K562 (cell line): Measurements from ENCODE around the gene PGLYRP1. TPM values are rescaled to one million over a fixed set of nuclear protein-coding genes. Genes with fewer than 3 reads are reported as not detected.

Experiments
- ATAC-seq: fragments of 200-7000 bp; cut with Tn5 transposase; 3 replicates; pipeline ENCODE4 v1.9.1; 2020; ENCODE audit warnings: moderate library complexity
- BruUV-seq: library from RNA; stranded (reverse); fragments of 400-500 nt; replicated peaks from 2 replicates; lab custom pipeline; 2021; lab: Mats Ljungman, UMichigan
- CTCF ChIA-PET: fragments of 300-600 bp; formaldehyde crosslinking; extraction: SDS; loops from one replicate; lab custom pipeline; 2021; ENCODE audit warnings: low intra/inter-chr PET ratio; lab: Yijun Ruan, JAX
- POLR2A ChIA-PET: fragments of 300-600, 350-650 bp; sonication (Branson Sonifier 250); formaldehyde crosslinking; extraction: SDS; loops from one replicate; lab custom pipeline; 2021; ENCODE audit warnings: antibody characterized with exemption, inconsistent platforms; lab: Yijun Ruan, JAX
- DNase-seq, 4 experiments: peaks; one replicate each; pipeline versions ENCODE4 v3.0.0 to v3.0.0-alpha.2; 2011 to 2018; ENCODE audit warnings: low spot score in 3 of 4, mixed read lengths in 3 of 4; ENCODE audit errors: extremely low read depth in 1 of 4
- FAIRE-seq: peaks from 2 replicates; lab custom pipeline; 2011; peaks lifted over from hg19 to GRCh38; lab: Jason Lieb, UNC
- H2AFZ ChIP-seq: 2 replicates; pipeline ENCODE4 v1.6.0; 2011; ENCODE audit warnings: low read depth, low read length, control low read depth, inconsistent platforms
- H3K27ac ChIP-seq: fragments of 200-600 bp; 3 replicates; pipeline ENCODE4 v1.8.0; 2011; ENCODE audit warnings: low read depth, mild to moderate bottlenecking, control low read depth, inconsistent platforms, low read length, moderate library complexity, mixed read lengths; ENCODE audit errors: extremely low read depth
- H3K27me3 ChIP-seq, 2 experiments: fragments of 300-600 bp in 1 of 2; 2 replicates in 1 of 2; 3 replicates in 1 of 2; pipeline versions ENCODE4 v1.6.0 to v1.8.0; 2011; ENCODE audit warnings: inconsistent platforms in 2 of 2, low read length in 2 of 2, mild to moderate bottlenecking in 1 of 2, mixed read lengths in 1 of 2, moderate library complexity in 1 of 2; ENCODE audit not compliant: control insufficient read depth in 2 of 2, insufficient read depth in 2 of 2
- H3K36me3 ChIP-seq: fragments of 300-600 bp; 3 replicates; pipeline ENCODE4 v1.8.0; 2011; ENCODE audit warnings: mild to moderate bottlenecking, low read length, inconsistent platforms; ENCODE audit not compliant: control insufficient read depth, insufficient read depth
- H3K4me1 ChIP-seq, 2 experiments: fragments of 200-600 bp in 1 of 2; replicated peaks in 1 of 2; 2 replicates in 1 of 2; 3 replicates in 1 of 2; pipeline versions ENCODE4 v1.5.1 to v1.8.0; 2011; ENCODE audit warnings: inconsistent platforms in 2 of 2, low read length in 2 of 2, mild to moderate bottlenecking in 1 of 2, mixed read lengths in 1 of 2, moderate library complexity in 1 of 2; ENCODE audit not compliant: control insufficient read depth in 2 of 2, insufficient read depth in 2 of 2
- H3K4me2 ChIP-seq: 2 replicates; pipeline ENCODE4 v1.6.1; 2011; ENCODE audit warnings: low read length, control low read depth, inconsistent platforms, mixed read lengths; ENCODE audit not compliant: insufficient read depth
- H3K4me3 ChIP-seq: fragments of 200-600 bp; sonication (generic), shearing (Covaris generic); 2 replicates; pipeline ENCODE4 v1.5.1; 2016; ENCODE audit warnings: control low read depth, inconsistent platforms
- H3K79me2 ChIP-seq: fragments of 200-600 bp; 3 replicates; pipeline ENCODE4 v1.8.0; 2011; ENCODE audit warnings: low read length, inconsistent platforms; ENCODE audit not compliant: control insufficient read depth, insufficient read depth
- H3K9ac ChIP-seq, 2 experiments: 2 replicates each; pipeline versions ENCODE4 v1.6.0 to v1.6.1; 2011; ENCODE audit warnings: low read depth in 2 of 2, low read length in 2 of 2, control low read depth in 1 of 2, inconsistent platforms in 1 of 2, mild to moderate bottlenecking in 1 of 2, mixed read lengths in 1 of 2; ENCODE audit not compliant: insufficient read depth in 1 of 2
- H3K9me1 ChIP-seq: one replicate; pipeline ENCODE4 v1.6.0; 2011; ENCODE audit warnings: inconsistent platforms, mild to moderate bottlenecking, low read length, moderate library complexity; ENCODE audit not compliant: control insufficient read depth, insufficient read depth
- H3K9me3 ChIP-seq: replicated peaks from 2 replicates; pipeline ENCODE4 v1.5.1; 2011; ENCODE audit warnings: low read depth, low read length, inconsistent platforms; ENCODE audit not compliant: control insufficient read depth, insufficient read depth
- H4K20me1 ChIP-seq: replicated peaks from 2 replicates; pipeline ENCODE4 v1.6.1; 2011; ENCODE audit warnings: low read length, inconsistent platforms, mixed read lengths; ENCODE audit not compliant: control insufficient read depth, insufficient read depth
- CC2D1A ChIP-seq: fragments of 450-650 bp; IDR thresholded peaks from 2 replicates; pipeline ENCODE4 v1.6.1; 2017; ENCODE audit warnings: mild to moderate bottlenecking
- ETS2 ChIP-seq: IDR thresholded peaks from 2 replicates; pipeline ENCODE4 v1.6.1; 2016; ENCODE audit warnings: borderline replicate concordance, missing genetic modification characterization, mild to moderate bottlenecking, moderate library complexity, missing compliant biosample characterization; ENCODE audit not compliant: poor library complexity, severe bottlenecking
- FOXO4 ChIP-seq: fragments of 450-650 bp; formaldehyde crosslinking; IDR thresholded peaks from 2 replicates; pipeline ENCODE4 v1.4.0; 2020; ENCODE audit warnings: mild to moderate bottlenecking, moderate library complexity
- HOMEZ ChIP-seq: fragments of 250-450 bp; sonication (Bioruptor Pico); IDR thresholded peaks from 2 replicates; pipeline ENCODE4 v1.4.0; 2020; ENCODE audit warnings: mild to moderate bottlenecking, moderate library complexity
- NCOA4 ChIP-seq: fragments of 450-650 bp; IDR thresholded peaks from 2 replicates; pipeline ENCODE4 v1.6.1; 2018; ENCODE audit warnings: mild to moderate bottlenecking; ENCODE audit not compliant: partially characterized antibody
- TAF7 ChIP-seq: fragments of 450-650 bp; IDR thresholded peaks from 2 replicates; pipeline ENCODE4 v1.6.1; 2016; ENCODE audit warnings: missing genetic modification characterization, missing compliant biosample characterization
- ZNF695 ChIP-seq: fragments of 450-650 bp; formaldehyde crosslinking; IDR thresholded peaks from 2 replicates; pipeline ENCODE4 v1.4.0; 2020; ENCODE audit warnings: mild to moderate bottlenecking, moderate library complexity
- ZNF75A ChIP-seq: fragments of 450-650 bp; formaldehyde crosslinking; IDR thresholded peaks from 2 replicates; pipeline ENCODE4 v1.4.0; 2020; ENCODE audit warnings: mild to moderate bottlenecking
- WGBS: fragments of 100-300 bp; shearing (Covaris generic); methylation state at CpG from one replicate; pipeline ENCODE4 v1.1.6; 2016; ENCODE audit warnings: low coverage, mixed read lengths; ENCODE audit not compliant: insufficient coverage; ENCODE audit errors: missing lambda C conversion rate; 5-methylcytosine and 5-hydroxymethylcytosine counted together
- in situ Hi-C: fragments of 300-500 bp; cut with MboI; formaldehyde crosslinking; loops from 4 replicates; pipeline ENCODE4 v1.15.0; 2018; ENCODE audit warnings: inconsistent platforms, mixed read lengths
- intact Hi-C: fragments of 100-400 bp; cut with micrococcal nuclease; formaldehyde crosslinking; loops from 2 replicates; pipeline ENCODE4 v1.14.2; 2022
- polyA plus RNA-seq, 8 experiments: library from polyadenylated mRNA; depleted of rRNA in 4 of 8; stranded (reverse) in 5 of 8; unstranded in 3 of 8; fragments of >200 nt; fragmentation: Nextera tagmentation in 2 of 8; fragmentation: Illumina TruSeq in 1 of 8; extraction: Ambion mirVana in 2 of 8; extraction: Trizol in 1 of 8; gene quantifications; 2 replicates each; pipeline versions ENCODE4 v1.2.1 to v1.2.3, GENCODE V29; 2011 to 2014; ENCODE audit warnings: inconsistent platforms in 1 of 8, missing spikeins in 1 of 8
- total RNA-seq, 7 experiments: library from RNA; depleted of rRNA in 6 of 7; stranded (reverse); fragments of >200 nt in 6 of 7; fragmentation: Illumina TruSeq in 2 of 7; extraction: Trizol in 2 of 7; gene quantifications; 2 replicates each; pipeline versions ENCODE4 v1.2.1 to v1.2.3, GENCODE V29; 2011 to 2021; ENCODE audit warnings: low replicate concordance in 1 of 7

PGLYRP1 gene
- total and polyA plus RNA-seq, 9 of the 15 experiments (the other 6 are each of a cell fraction or from before 2014, with no cell fraction given): not detected

- TF ChIP-seq FOXO4 (CRISPR knock-in tag): no peak
- TF ChIP-seq, all 486 proteins: peak for 2
Observed at GRCh38 chr19:45990113-45990728, 32.6 kb downstream of the PGLYRP1 start (continued).

GRCh38 chr19:45985321-45985720 is 37.5 kb downstream of the PGLYRP1 start:
- no peak for ATAC-seq
- FAIRE-seq: no peak
- Histone ChIP-seq H3K4me3 (no peak overlapping the region), H3K79me2 (no peaks in the 10 kb centered on the region), H3K36me3 (no peaks in the 10 kb centered on the region), H3K4me1 (no peaks in the 10 kb centered on the region), H3K4me2 (no peak overlapping the region), H3K27ac (no peak overlapping the region), H3K9ac (no peak overlapping the region), H4K20me1 (no peaks in the 10 kb centered on the region), H2AFZ (no peak overlapping the region), H3K9me3 (no peaks in the 10 kb centered on the region), H3K9me1 (no peaks in the 10 kb centered on the region), H3K27me3 (peaks cover 35 to 40% of the 10 kb centered on the region in 2 experiments)
- 19% methylated on average over 7 of the region's 7 CpGs for WGBS
- ChIA-PET POLR2A (interaction anchor here (0.7 kb wide), 1 partner anchor 8 kb away, joined by 3 read pairs; no protein-coding TSS in a partner anchor), CTCF (no interaction called here)
- BruUV-seq: no TSS peak
- intact Hi-C loops: no loop called here
- in situ Hi-C loops: no loop called here
- DNase-seq: no peak
- no peak for TF ChIP-seq ETS2
- TF ChIP-seq HOMEZ: no peak
- no peak for TF ChIP-seq ZNF75A (CRISPR knock-in tag)
- no peak for TF ChIP-seq NCOA4
- no peak for TF ChIP-seq ZNF695 (CRISPR knock-in tag)
- TF ChIP-seq TAF7: no peak
- TF ChIP-seq CC2D1A: no peak
- TF ChIP-seq, all 486 proteins: peak for 0
